B cell (primary cell): Measurements from ENCODE around the gene PRIMPOL. TPM values are rescaled to one million over a fixed set of nuclear protein-coding genes. Genes with fewer than 3 reads are reported as not detected.

Experiments used
- ATAC-seq: fragments of 200-7000 bp; cut with Tn5 transposase; one replicate; pipeline ENCODE4 v1.10.0; 2021; ENCODE audit warnings: low read depth, mild to moderate bottlenecking, moderate number of reproducible peaks, moderate library complexity
- CTCF ChIA-PET: fragments of 350-600 bp; sonication (Branson Sonifier 250); formaldehyde crosslinking; loops from one replicate; lab custom pipeline; 2021; ENCODE audit warnings: antibody characterized with exemption, inconsistent platforms; lab: Charles Lee
- POLR2A ChIA-PET: fragments of 350-600 bp; sonication (Branson Sonifier 250); formaldehyde crosslinking; loops from one replicate; lab custom pipeline; 2021; ENCODE audit warnings: antibody characterized with exemption; lab: Charles Lee
- DNase-seq: peaks from one replicate; pipeline ENCODE4 v3.0.0; 2013
- H2AFZ ChIP-seq: 2 replicates; pipeline ENCODE4 v1.6.1; 2012; ENCODE audit warnings: mild to moderate bottlenecking, low read depth, low read length; ENCODE audit not compliant: insufficient read depth, poor library complexity, severe bottlenecking
- H3K27ac ChIP-seq, 2 donors: 1 replicate in 1 of 2; 2 replicates in 1 of 2; pipeline ENCODE4 v1.5.1; 2012 to 2013; ENCODE audit warnings: low read length in 2 of 2, mild to moderate bottlenecking in 2 of 2, moderate library complexity in 1 of 2
- H3K27me3 ChIP-seq, 4 experiments: fragments of 200-600 bp in 1 of 4; sonication (generic) in 1 of 4; replicated peaks in 1 of 4; 1 replicate in 2 of 4; 2 replicates in 2 of 4; pipeline versions ENCODE4 v1.6.1 to v1.7.0; 2013 to 2016; ENCODE audit warnings: low read length in 3 of 4, mild to moderate bottlenecking in 2 of 4, mixed read lengths in 1 of 4, moderate library complexity in 1 of 4; ENCODE audit not compliant: insufficient read depth in 4 of 4, control insufficient read depth in 3 of 4; ENCODE audit errors: control extremely low read depth in 1 of 4
- H3K36me3 ChIP-seq, 2 experiments: replicated peaks in 1 of 2; 1 replicate in 1 of 2; 2 replicates in 1 of 2; pipeline versions ENCODE4 v1.6.1 to v1.7.1; 2013; ENCODE audit warnings: low read length in 1 of 2; ENCODE audit not compliant: insufficient read depth in 2 of 2, control insufficient read depth in 1 of 2; ENCODE audit errors: control extremely low read depth in 1 of 2, extremely low read depth in 1 of 2
- H3K4me1 ChIP-seq, 2 donors: fragments of 200-600 bp in 1 of 2; sonication (generic) in 1 of 2; 1 replicate in 1 of 2; 2 replicates in 1 of 2; pipeline versions ENCODE4 v1.5.1 to v1.6.1; 2013 to 2017; ENCODE audit warnings: low read length in 2 of 2; ENCODE audit not compliant: control insufficient read depth in 2 of 2, insufficient read depth in 2 of 2
- H3K4me2 ChIP-seq: replicated peaks from 2 replicates; pipeline ENCODE3; 2012; ENCODE audit warnings: mild to moderate bottlenecking, low read depth, low read length; ENCODE audit not compliant: poor library complexity, severe bottlenecking
- H3K4me3 ChIP-seq, 5 experiments: fragments of 200-600 bp in 1 of 5; sonication (generic) in 1 of 5; 1 replicate in 3 of 5; 2 replicates in 2 of 5; pipeline versions ENCODE4 v1.5.1 to v1.7.0; 2011 to 2016; ENCODE audit warnings: low read length in 4 of 5, mild to moderate bottlenecking in 4 of 5, low read depth in 2 of 5, control low read depth in 1 of 5, moderate library complexity in 1 of 5; ENCODE audit not compliant: insufficient read depth in 1 of 5; ENCODE audit errors: control extremely low read depth in 1 of 5, extremely low read depth in 1 of 5
- H3K79me2 ChIP-seq: fragments of 200-600 bp; sonication (generic); one replicate; pipeline ENCODE4 v1.6.0; 2016; ENCODE audit warnings: low read length; ENCODE audit not compliant: control insufficient read depth, insufficient read depth
- H3K9ac ChIP-seq: fragments of 200-600 bp; sonication (generic); 2 replicates; pipeline ENCODE4 v1.6.1; 2017; ENCODE audit warnings: mild to moderate bottlenecking, low read length, moderate library complexity
- H3K9me3 ChIP-seq, 3 donors: one replicate each; pipeline versions ENCODE4 v1.6.1 to v1.7.1; 2013; ENCODE audit warnings: low read length in 2 of 3; ENCODE audit not compliant: control insufficient read depth in 2 of 3, insufficient read depth in 1 of 3; ENCODE audit errors: control extremely low read depth in 1 of 3
- H4K20me1 ChIP-seq: 2 replicates; pipeline ENCODE4 v1.6.0; 2012; ENCODE audit warnings: mild to moderate bottlenecking, low read length; ENCODE audit not compliant: insufficient read depth, control insufficient read depth, poor library complexity, severe bottlenecking
- H3K27ac Mint-ChIP-seq: one replicate; pipeline ENCODE4 v1.8.0; 2021; ENCODE audit warnings: mixed read lengths
- H3K27me3 Mint-ChIP-seq: one replicate; pipeline ENCODE4 v1.8.0; 2021; ENCODE audit warnings: mixed read lengths
- H3K4me1 Mint-ChIP-seq: one replicate; pipeline ENCODE4 v1.8.0; 2021; ENCODE audit warnings: mixed read lengths
- H3K4me3 Mint-ChIP-seq: one replicate; pipeline ENCODE4 v1.8.0; 2021; ENCODE audit warnings: mixed read lengths
- H3K9me3 Mint-ChIP-seq: one replicate; pipeline ENCODE4 v1.8.0; 2022; ENCODE audit warnings: mixed read lengths; ENCODE audit not compliant: insufficient read depth
- CTCF ChIP-seq: fragments of 200-600 bp; IDR thresholded peaks from one replicate; pipeline ENCODE4 v1.8.0; 2022; ENCODE audit warnings: antibody characterized with exemption, mild to moderate bottlenecking
- EZH2 ChIP-seq: IDR thresholded peaks from 2 replicates; pipeline ENCODE4 v1.6.1; 2012; ENCODE audit warnings: borderline replicate concordance, low read depth, mild to moderate bottlenecking, moderate library complexity, low read length; ENCODE audit not compliant: insufficient read depth, poor library complexity, severe bottlenecking
- WGBS: methylation state at CpG from one replicate; pipeline ENCODE4 v1.1.5; 2013; ENCODE audit warnings: missing lambda C conversion rate; ENCODE audit not compliant: insufficient coverage; 5-methylcytosine and 5-hydroxymethylcytosine counted together
- intact Hi-C: fragments of 100-400 bp; cut with micrococcal nuclease; formaldehyde crosslinking; loops from one replicate; pipeline ENCODE4 v1.10.0; 2022
- polyA plus RNA-seq: library from polyadenylated mRNA; depleted of rRNA; stranded (reverse); fragments of >200 nt; gene quantifications from 2 replicates; pipeline ENCODE4 v1.2.3, GENCODE V29; 2012
- total RNA-seq, 2 donors: library from RNA; stranded (reverse); fragments of 120-200 nt in 1 of 2; gene quantifications; 1 replicate in 1 of 2; 2 replicates in 1 of 2; pipeline versions ENCODE4 v1.2.3 to v1.2.4, GENCODE V29; 2013 to 2022

PRIMPOL gene
- total and polyA plus RNA-seq, 2 donors (not counting 1 experiment from before 2014, with no cell fraction given), result 15.4 to 16.3 TPM

- no peak overlapping the region for H3K4me3 Mint-ChIP-seq
- Histone ChIP-seq H4K20me1 (no peaks in the 10 kb centered on the region), H3K9ac (no peak overlapping the region), H3K9me3 (no peaks in the 10 kb centered on the region), H3K36me3 (peaks cover 0 to 25% of the 10 kb centered on the region in 2 experiments), H3K4me3 (no peak overlapping the region), H3K4me2 (no peak overlapping the region), H3K27ac (no peak overlapping the region), H2AFZ (no peak overlapping the region), H3K27me3 (no peaks in the 10 kb centered on the region), H3K4me1 (peaks cover 4 to 7% of the 10 kb centered on the region in 2 donors), H3K79me2 (no peaks in the 10 kb centered on the region)
- no peak overlapping the region for H3K27ac Mint-ChIP-seq
- WGBS, result 96% methylated on average over 6 of the region's 6 CpGs
- TF ChIP-seq EZH2, result no peak
- TF ChIP-seq CTCF, result no peak
- intact Hi-C loops, result no loop called here
- ChIA-PET CTCF (no interaction called here), POLR2A (no interaction called here)
- no peaks in the 10 kb centered on the region for H3K9me3 Mint-ChIP-seq
- no peaks in the 10 kb centered on the region for H3K27me3 Mint-ChIP-seq
- DNase-seq, result no peak
- ATAC-seq, result no peak
- H3K4me1 Mint-ChIP-seq, result peaks cover 13% of the 10 kb centered on the region
Measured at GRCh38 chr4:184672741-184673140, 23.2 kb downstream of the PRIMPOL start.

GRCh38 chr4:184674011-184674410 is 24.5 kb downstream of the PRIMPOL start:
- Histone ChIP-seq H3K27me3 (no peaks in the 10 kb centered on the region), H3K9ac (no peak overlapping the region), H3K36me3 (peaks cover 0 to 18% of the 10 kb centered on the region in 2 experiments), H3K4me2 (no peak overlapping the region), H3K9me3 (no peaks in the 10 kb centered on the region), H3K79me2 (no peaks in the 10 kb centered on the region), H3K27ac (no peak overlapping the region), H3K4me1 (no peaks in the 10 kb centered on the region), H2AFZ (no peak overlapping the region), H3K4me3 (no peak overlapping the region), H4K20me1 (no peaks in the 10 kb centered on the region)
- Mint-ChIP-seq H3K4me3 (no peak overlapping the region), H3K27ac (no peak overlapping the region), H3K4me1 (peaks cover 2% of the 10 kb centered on the region), H3K27me3 (no peaks in the 10 kb centered on the region), H3K9me3 (no peaks in the 10 kb centered on the region)
- POLR2A ChIA-PET, result no interaction called here
- intact Hi-C loops, result no loop called here
- ATAC-seq, result no peak
- TF ChIP-seq EZH2, result no peak
- no peak for TF ChIP-seq CTCF
- no peak for DNase-seq
- WGBS, result no CpG with 5 or more reads among the region's 4 CpGs
- CTCF ChIA-PET, result no interaction called here
